ENCODE data around the gene RRP1. TPM values are rescaled to one million over a fixed set of nuclear protein-coding genes. Genes with fewer than 3 reads are reported as not detected.

Gene RRP1
- total and polyA plus RNA-seq, 9 of the 15 experiments (the other 6 are each of a cell fraction or from before 2014, with no cell fraction given) = 0.89 to 105 (median 51.6) TPM

DNA sequence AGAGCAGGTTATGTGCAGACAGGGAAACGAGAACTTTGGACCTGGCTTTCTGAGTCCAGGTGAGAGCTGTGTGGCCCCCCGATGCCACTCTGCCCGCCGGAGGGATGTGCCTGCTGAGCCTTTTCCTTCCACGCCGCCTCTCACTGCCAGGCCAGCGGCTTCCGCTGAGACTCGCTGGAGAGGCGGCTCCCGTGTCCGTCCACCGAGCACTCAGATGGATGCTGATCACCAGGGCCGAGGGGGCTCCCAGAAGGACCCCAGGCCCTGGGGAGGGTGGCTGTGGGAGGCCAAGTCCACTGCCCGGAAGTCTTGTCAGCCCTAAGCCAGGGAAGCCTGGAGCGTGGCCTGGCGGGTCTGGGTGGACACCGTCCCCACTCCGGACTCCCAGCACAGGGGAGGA is 29.7 kb upstream of the RRP1 start:
- POLR2A ChIA-PET = interaction anchor here (1.7 kb wide), 1 partner anchor 14 kb away, joined by 8 read pairs; no protein-coding TSS in a partner anchor

DNA sequence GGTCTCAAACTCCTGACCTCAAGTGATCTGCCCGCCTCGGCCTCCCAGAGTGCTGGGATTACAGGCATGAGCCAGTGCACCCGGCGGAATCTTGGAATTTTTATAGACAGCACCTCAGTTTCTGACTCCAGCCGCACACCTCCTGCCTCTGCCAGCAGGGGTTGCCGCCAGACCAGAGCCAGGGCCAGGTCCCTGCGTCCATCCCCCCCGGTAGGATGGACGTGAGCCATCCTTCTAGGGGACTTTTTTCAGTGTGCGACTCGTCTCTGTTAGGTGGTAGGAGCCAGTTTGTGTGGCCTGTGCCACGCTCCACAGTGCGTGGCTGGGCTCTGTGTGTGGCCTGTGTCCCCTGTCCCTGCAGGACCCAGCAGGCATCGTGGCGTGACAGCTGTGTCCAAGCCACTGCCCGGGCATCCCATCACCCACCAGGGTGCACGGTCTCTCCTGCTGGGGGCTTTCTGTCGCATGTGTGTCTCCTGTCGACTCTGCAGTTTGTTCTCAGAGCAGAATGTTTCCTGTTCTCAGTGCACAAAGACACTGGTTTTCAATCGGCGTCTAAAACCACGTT is 28.9 kb upstream of the RRP1 start:
- no peaks in the 10 kb centered on the region for H3K27me3 ChIP-seq (ENCODE audit: control insufficient read depth in 2 of 2, insufficient read depth in 2 of 2, low read length in 2 of 2)
- in situ Hi-C loops (cut with MboI) = no loop called here
- no peak for FAIRE-seq
- 91% methylated on average over 22 of the region's 22 CpGs for WGBS (ENCODE audit: insufficient coverage, low coverage, missing lambda C conversion rate)
- CTCF ChIA-PET (ENCODE audit: low intra/inter-chr PET ratio) = interaction anchor here (1.1 kb wide), 1 partner anchor 178 kb away, joined by 3 read pairs; no protein-coding TSS in a partner anchor
- POLR2A ChIA-PET = no interaction called here
- H3K36me3 ChIP-seq (ENCODE audit: control insufficient read depth, insufficient read depth, low read length) = peaks cover 75% of the 10 kb centered on the region
- H3K4me1 ChIP-seq (replicated peaks in 1 of 2; ENCODE audit: control insufficient read depth in 2 of 2, insufficient read depth in 2 of 2, low read length in 2 of 2) = peaks cover 0 to 34% of the 10 kb centered on the region in 2 experiments; a peak in 2 of 5 replicates
- ATAC-seq = peak; percentile 34
- H2AFZ ChIP-seq (ENCODE audit: low read depth, low read length) = no peak overlapping the region
- H4K20me1 ChIP-seq (replicated peaks; ENCODE audit: control insufficient read depth, insufficient read depth, low read length) = no peaks in the 10 kb centered on the region
- H3K9me3 ChIP-seq (replicated peaks; ENCODE audit: control insufficient read depth, insufficient read depth, low read depth, low read length) = no peaks in the 10 kb centered on the region
- BruUV-seq (replicated peaks) = no TSS peak
- DNase-seq (ENCODE audit: extremely low read depth in 1 of 4, low spot score in 3 of 4) = no peak
- H3K4me2 ChIP-seq (ENCODE audit: insufficient read depth, low read length) = no peak overlapping the region
- peak overlapping the region in 1 of 2 experiments; percentile 28; a peak in 1 of 4 replicates for H3K9ac ChIP-seq (ENCODE audit: insufficient read depth in 1 of 2, low read depth in 2 of 2, low read length in 2 of 2)
- intact Hi-C loops (cut with micrococcal nuclease) = no loop called here
- H3K79me2 ChIP-seq (ENCODE audit: control insufficient read depth, insufficient read depth, low read length) = no peaks in the 10 kb centered on the region
- H3K4me3 ChIP-seq = no peak overlapping the region
- H3K27ac ChIP-seq (ENCODE audit: extremely low read depth, low read depth, low read length) = no peak overlapping the region
- H3K9me1 ChIP-seq (ENCODE audit: control insufficient read depth, insufficient read depth, low read length) = no peaks in the 10 kb centered on the region
- TF ChIP-seq MXI1 (IDR thresholded peaks at IDR 0.05; ENCODE audit: low read depth, low read length) (no peak), TGIF2 (CRISPR knock-in tag; IDR thresholded peaks at IDR 0.05) (no peak), MYBL2 (IDR thresholded peaks at IDR 0.05; ENCODE audit: low read depth) (no peak), MYBL2 (CRISPR knock-in tag; IDR thresholded peaks at IDR 0.05; ENCODE audit: borderline replicate concordance) (0 out of 2 replicates have a peak, but pooled peaks have one; percentile 38)
- TF ChIP-seq, protein P1, sequence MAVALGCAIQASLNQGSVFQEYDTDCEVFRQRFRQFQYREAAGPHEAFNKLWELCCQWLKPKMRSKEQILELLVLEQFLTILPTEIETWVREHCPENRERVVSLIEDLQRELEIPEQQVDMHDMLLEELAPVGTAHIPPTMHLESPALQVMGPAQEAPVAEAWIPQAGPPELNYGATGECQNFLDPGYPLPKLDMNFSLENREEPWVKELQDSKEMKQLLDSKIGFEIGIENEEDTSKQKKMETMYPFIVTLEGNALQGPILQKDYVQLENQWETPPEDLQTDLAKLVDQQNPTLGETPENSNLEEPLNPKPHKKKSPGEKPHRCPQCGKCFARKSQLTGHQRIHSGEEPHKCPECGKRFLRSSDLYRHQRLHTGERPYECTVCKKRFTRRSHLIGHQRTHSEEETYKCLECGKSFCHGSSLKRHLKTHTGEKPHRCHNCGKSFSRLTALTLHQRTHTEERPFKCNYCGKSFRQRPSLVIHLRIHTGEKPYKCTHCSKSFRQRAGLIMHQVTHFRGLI (CRISPR knock-in tag; IDR thresholded peaks at IDR 0.05) = no peak
- TF ChIP-seq, protein P2, sequence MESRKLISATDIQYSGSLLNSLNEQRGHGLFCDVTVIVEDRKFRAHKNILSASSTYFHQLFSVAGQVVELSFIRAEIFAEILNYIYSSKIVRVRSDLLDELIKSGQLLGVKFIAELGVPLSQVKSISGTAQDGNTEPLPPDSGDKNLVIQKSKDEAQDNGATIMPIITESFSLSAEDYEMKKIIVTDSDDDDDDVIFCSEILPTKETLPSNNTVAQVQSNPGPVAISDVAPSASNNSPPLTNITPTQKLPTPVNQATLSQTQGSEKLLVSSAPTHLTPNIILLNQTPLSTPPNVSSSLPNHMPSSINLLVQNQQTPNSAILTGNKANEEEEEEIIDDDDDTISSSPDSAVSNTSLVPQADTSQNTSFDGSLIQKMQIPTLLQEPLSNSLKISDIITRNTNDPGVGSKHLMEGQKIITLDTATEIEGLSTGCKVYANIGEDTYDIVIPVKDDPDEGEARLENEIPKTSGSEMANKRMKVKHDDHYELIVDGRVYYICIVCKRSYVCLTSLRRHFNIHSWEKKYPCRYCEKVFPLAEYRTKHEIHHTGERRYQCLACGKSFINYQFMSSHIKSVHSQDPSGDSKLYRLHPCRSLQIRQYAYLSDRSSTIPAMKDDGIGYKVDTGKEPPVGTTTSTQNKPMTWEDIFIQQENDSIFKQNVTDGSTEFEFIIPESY (CRISPR knock-in tag; IDR thresholded peaks at IDR 0.05) = peak; percentile 69

More for the DNA sequence above, 29.7 kb upstream of the RRP1 start:
- no TSS peak for BruUV-seq (replicated peaks)
- Histone ChIP-seq H2AFZ (ENCODE audit: low read depth, low read length) (no peak overlapping the region), H3K9ac (ENCODE audit: insufficient read depth in 1 of 2, low read depth in 2 of 2, low read length in 2 of 2) (peak overlapping the region in 1 of 2 experiments; percentile 79; a peak in 1 of 4 replicates), H3K36me3 (ENCODE audit: control insufficient read depth, insufficient read depth, low read length) (peaks cover 83% of the 10 kb centered on the region), H3K9me1 (ENCODE audit: control insufficient read depth, insufficient read depth, low read length) (no peaks in the 10 kb centered on the region), H3K9me3 (replicated peaks; ENCODE audit: control insufficient read depth, insufficient read depth, low read depth, low read length) (no peaks in the 10 kb centered on the region), H3K79me2 (ENCODE audit: control insufficient read depth, insufficient read depth, low read length) (no peaks in the 10 kb centered on the region), H3K27ac (ENCODE audit: extremely low read depth, low read depth, low read length) (no peak overlapping the region), H3K4me3 (no peak overlapping the region), H4K20me1 (replicated peaks; ENCODE audit: control insufficient read depth, insufficient read depth, low read length) (no peaks in the 10 kb centered on the region), H3K4me2 (ENCODE audit: insufficient read depth, low read length) (no peak overlapping the region), H3K27me3 (ENCODE audit: control insufficient read depth in 2 of 2, insufficient read depth in 2 of 2, low read length in 2 of 2) (no peaks in the 10 kb centered on the region), H3K4me1 (replicated peaks in 1 of 2; ENCODE audit: control insufficient read depth in 2 of 2, insufficient read depth in 2 of 2, low read length in 2 of 2) (peaks cover 0 to 32% of the 10 kb centered on the region in 2 experiments; a peak in 2 of 5 replicates)
- WGBS (ENCODE audit: insufficient coverage, low coverage, missing lambda C conversion rate) = 97% methylated on average over 19 of the region's 19 CpGs
- no peak for FAIRE-seq
- no peak for ATAC-seq
- intact Hi-C loops (cut with micrococcal nuclease) = no loop called here
- CTCF ChIA-PET (ENCODE audit: low intra/inter-chr PET ratio) = interaction anchor here (1.1 kb wide), 1 partner anchor 179 kb away, joined by 3 read pairs; no protein-coding TSS in a partner anchor
- TF ChIP-seq POLR2G (IDR thresholded peaks at IDR 0.05; ENCODE audit: low read depth, low read length) (peak; percentile 53), POLR2AphosphoS5 (IDR thresholded peaks at IDR 0.05; ENCODE audit: control insufficient read depth, insufficient read depth, low read depth, low read length) (no peak)
- in situ Hi-C loops (cut with MboI) = no loop called here
- no peak for DNase-seq (ENCODE audit: extremely low read depth in 1 of 4, low spot score in 3 of 4)

Data from K562 (cell line).